Peyer's patch (tissue), 4 donors: ENCODE results near the gene AAMDC.

Experiments used
- CTCF ChIP-seq, 6 experiments: fragments of 450-650 bp in 4 of 6; fragments of 200-600 bp in 2 of 6; sonication (generic) in 1 of 6; IDR thresholded peaks; one replicate each; pipeline ENCODE4 v1.5.1; 2017 to 2019; ENCODE audit warnings: antibody characterized with exemption in 6 of 6, mild to moderate bottlenecking in 3 of 6, moderate library complexity in 1 of 6
- POLR2A ChIP-seq, 2 donors: fragments of 450-650 bp; IDR thresholded peaks; one replicate each; pipeline ENCODE4 v1.5.1; 2017; ENCODE audit warnings: antibody characterized with exemption in 2 of 2, mild to moderate bottlenecking in 2 of 2, moderate library complexity in 2 of 2

- TF ChIP-seq CTCF (IDR thresholded peaks at IDR 0.05) = no peak
- TF ChIP-seq POLR2A (IDR thresholded peaks at IDR 0.05) = no peak
Measured at GRCh38 chr11:77779935-77780334, 41.0 kb upstream of the AAMDC start.
